DOHH2 (cell line): Measurements from ENCODE around the gene RAB17.

Source experiments
- EZH2phosphoT487 ChIP-seq: fragments of 200-600 bp; sonication (generic); IDR thresholded peaks from 2 replicates; pipeline ENCODE4 v1.6.1; 2017; ENCODE audit warnings: borderline replicate concordance, mild to moderate bottlenecking, antibody characterized with exemption, low read length, moderate library complexity, mixed read lengths
- TF ChIP-seq, protein P1 (sequence below): fragments of 200-600 bp; sonication (generic); IDR thresholded peaks from one replicate; pipeline ENCODE4 v1.5.1; 2014; ENCODE audit warnings: antibody characterized with exemption, mild to moderate bottlenecking, low read depth, low read length; ENCODE audit not compliant: poor library complexity, severe bottlenecking

DNA sequence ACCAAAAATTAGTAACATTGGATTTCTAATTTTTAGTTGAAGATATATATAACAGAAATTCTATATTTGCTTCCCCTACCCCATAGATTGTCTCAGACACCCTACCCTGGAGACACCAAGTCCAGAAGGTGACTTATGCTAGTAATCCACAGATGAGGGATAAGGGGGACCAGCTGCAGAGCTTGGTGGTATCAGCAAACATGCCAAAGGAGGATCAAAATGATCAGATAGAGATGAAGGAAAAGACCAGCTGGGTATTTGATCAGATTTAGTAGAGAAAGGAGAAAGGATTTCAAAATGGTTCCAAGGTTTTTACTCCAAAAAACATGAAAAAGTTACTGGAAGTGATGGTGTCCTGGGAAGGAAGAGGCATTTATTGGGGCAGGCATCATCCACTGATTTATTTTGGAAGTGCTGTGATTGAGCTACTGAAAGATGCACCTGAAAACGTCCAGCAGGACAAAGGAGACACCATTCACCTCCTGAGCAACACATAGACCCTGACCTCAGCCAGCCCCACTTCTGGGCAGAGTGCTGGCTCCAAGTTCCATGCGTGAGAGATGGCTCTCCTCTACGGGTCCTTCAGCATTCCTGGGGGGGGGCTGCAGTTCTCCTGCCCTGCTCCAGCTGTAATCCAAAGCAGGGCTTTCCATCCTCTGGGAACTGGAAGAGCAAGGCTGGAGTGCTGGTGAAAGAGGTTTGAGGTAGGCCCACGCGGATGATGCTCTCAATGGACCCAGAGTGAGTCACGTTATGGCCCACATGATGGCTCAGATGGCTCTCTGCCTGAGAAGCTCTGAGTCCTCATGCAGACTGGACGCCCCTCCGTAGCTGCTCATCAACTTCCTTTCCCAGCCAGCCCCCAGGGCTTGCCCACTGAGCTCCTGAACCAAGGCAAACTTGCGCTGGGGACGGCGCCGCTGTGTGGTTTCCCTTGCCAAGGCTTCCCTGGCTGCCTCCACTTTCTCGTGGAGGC is 33.2 kb upstream of the RAB17 start:
- TF ChIP-seq, protein P1, sequence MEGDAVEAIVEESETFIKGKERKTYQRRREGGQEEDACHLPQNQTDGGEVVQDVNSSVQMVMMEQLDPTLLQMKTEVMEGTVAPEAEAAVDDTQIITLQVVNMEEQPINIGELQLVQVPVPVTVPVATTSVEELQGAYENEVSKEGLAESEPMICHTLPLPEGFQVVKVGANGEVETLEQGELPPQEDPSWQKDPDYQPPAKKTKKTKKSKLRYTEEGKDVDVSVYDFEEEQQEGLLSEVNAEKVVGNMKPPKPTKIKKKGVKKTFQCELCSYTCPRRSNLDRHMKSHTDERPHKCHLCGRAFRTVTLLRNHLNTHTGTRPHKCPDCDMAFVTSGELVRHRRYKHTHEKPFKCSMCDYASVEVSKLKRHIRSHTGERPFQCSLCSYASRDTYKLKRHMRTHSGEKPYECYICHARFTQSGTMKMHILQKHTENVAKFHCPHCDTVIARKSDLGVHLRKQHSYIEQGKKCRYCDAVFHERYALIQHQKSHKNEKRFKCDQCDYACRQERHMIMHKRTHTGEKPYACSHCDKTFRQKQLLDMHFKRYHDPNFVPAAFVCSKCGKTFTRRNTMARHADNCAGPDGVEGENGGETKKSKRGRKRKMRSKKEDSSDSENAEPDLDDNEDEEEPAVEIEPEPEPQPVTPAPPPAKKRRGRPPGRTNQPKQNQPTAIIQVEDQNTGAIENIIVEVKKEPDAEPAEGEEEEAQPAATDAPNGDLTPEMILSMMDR: no peak
- no peak for TF ChIP-seq EZH2phosphoT487
